HG03175 (cell line): ENCODE results near the gene GLYAT.

Source experiments
- ATAC-seq: cut with Tn5 transposase; IDR thresholded peaks from one replicate; pipeline ENCODE4 v1.9.1; 2021; ENCODE audit warnings: mild to moderate bottlenecking, moderate library complexity; ENCODE audit not compliant: unreplicated experiment

GLYAT gene, protein sequence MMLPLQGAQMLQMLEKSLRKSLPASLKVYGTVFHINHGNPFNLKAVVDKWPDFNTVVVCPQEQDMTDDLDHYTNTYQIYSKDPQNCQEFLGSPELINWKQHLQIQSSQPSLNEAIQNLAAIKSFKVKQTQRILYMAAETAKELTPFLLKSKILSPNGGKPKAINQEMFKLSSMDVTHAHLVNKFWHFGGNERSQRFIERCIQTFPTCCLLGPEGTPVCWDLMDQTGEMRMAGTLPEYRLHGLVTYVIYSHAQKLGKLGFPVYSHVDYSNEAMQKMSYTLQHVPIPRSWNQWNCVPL

DNA sequence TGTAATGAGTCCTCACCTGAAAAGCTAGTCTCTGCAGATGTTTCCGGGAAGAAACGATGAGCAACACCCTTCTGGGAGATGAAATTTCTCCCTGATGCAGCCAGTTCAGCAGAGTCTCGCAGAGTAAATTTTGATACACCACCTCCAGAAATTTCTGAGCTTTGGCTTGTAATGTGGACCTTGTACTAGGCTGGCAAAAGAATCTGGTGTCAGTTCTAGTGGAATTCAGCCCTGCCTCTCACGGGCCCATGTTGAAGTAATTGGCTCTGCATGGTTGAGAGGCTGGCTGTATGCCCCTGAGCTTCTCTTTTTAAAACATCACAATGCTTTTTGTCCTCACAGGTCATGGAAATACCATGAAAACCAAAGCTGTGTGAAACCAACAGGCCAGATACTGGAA is at the start of gene GLYAT:
GLYAT (minus strand) TSS at position 125 of the 400 bp plus-strand sequence. CDS start 7,447 bp downstream, outside the sequence.
- no peak for ATAC-seq

DNA sequence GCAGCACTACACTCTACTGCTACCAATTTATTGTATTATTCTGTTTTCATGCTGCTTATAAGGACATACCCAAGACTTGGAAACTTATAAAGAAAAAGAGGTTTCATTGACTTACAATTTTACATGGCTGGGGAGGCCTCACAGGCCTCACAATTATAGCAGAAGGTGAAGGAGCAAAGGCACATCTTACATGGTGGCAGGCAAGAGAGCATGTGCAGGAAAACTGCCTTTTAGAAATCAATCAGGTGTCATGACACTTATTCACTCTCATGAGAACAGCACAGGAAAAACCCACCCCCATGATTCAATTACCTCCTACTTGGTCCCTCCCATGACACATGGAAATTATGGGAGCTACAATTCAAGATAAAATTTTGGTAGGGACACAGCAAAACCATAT is 49.6 kb upstream of the GLYAT start:
- no peak for ATAC-seq

DNA sequence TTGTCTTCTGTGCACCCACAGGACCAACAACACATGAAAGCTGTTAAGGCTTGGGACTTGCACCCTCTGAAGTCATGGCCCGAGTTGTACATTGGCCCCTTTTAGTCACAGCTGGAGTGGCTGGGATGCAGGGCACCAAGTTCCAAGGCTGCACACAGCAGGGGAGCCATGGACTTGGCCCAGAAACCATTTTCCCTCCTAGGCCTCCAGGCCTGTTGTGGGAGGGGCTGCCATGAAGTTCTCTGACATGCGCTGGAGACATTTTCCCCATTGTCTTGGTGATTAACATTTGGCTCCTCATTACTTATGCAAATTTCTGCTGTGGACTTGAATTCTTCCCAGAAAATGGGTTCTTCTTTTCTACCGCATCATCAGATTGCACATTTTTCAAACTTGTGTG is 48.8 kb upstream of the GLYAT start:
- ATAC-seq, result no peak

DNA sequence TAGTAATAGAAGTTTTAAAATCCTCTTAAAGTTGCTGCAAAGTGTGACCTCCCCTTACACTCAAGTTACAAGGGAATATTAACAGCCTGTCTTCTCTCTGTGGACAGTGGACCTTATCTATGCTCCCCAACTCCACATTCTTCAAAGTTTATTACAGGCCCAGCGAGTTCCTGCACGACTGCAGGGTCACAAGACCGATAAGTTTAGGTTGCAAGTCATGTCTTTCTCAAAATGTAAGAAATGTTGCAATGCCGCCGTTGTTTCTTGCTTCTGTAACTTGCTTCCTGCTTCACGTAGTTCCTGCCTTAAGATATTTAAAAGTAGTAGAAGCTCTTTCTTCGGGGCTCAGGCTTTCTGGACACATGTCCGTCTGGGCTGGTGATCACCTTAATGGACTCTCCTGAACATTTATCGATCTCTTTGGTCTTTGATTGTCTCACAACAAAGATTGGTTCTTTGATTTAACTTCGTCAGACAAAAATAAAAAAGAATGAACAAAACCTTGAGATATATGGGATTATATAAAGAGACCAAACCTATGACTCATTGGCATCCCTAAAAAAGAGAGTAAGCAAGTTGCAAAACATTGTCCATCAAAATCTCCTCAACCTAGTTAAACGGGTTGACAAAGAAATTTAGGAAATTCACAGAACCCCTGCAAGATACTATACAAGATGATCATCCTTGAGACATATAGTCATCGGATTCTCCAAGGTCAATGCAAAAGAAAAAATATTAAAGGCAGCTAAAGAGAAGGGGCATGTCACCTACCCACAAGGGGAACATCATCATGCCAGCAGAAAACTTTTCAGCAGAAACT is 45.4 kb upstream of the GLYAT start:
- ATAC-seq, result no peak

DNA sequence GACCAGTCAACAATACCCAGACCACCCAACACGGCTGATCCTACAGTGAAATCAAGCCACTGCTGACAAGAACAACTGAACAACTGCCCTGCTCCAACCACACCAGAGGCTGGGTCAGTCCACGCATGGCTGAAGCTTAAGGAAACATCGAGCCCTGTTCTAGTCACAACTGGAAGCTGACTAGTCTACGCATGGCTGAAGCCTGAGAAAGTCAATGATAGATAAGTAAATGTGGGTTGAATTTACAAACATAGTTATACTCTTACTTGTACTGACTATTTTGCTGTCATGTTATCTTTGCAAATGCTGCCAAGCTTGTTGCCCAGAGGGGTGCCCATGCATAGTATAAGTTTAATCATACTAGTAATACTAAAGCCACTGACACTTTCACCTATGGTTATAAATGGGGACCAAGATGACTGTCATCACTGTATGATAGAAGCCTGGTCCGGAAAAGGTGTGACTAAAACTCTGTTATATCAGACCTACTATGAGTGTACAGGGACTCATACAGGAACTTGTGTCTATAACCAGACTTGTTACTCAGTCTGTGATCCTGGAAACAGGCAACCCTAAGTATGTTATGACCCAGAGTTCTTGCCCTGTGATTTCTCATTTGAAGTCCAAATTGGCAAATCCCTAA is 43.4 kb upstream of the GLYAT start:
- ATAC-seq, result no peak

DNA sequence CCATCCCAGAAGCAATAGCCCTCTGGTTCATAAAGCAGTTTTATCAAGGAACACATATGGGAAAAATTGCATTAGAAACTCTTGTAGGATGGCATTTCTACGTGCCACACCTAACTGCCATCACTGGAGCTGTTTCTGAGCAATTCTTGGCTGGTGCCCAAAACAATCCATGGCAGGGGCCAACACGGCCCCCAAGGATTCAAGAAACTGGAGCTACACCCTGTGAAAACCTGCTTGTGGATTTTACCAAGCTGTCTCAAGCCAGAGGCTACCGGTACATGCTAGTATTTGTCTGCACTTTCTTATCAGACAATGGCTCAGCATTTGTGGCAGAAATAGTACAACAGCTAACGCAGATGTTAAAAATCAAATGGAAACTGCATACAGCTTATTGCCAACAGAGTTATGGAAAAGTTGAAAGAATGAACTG is 42.4 kb upstream of the GLYAT start:
- no peak for ATAC-seq

- no peak for ATAC-seq
Measured at GRCh38 chr11:58773337-58773736, 41.6 kb upstream of the GLYAT start.

DNA sequence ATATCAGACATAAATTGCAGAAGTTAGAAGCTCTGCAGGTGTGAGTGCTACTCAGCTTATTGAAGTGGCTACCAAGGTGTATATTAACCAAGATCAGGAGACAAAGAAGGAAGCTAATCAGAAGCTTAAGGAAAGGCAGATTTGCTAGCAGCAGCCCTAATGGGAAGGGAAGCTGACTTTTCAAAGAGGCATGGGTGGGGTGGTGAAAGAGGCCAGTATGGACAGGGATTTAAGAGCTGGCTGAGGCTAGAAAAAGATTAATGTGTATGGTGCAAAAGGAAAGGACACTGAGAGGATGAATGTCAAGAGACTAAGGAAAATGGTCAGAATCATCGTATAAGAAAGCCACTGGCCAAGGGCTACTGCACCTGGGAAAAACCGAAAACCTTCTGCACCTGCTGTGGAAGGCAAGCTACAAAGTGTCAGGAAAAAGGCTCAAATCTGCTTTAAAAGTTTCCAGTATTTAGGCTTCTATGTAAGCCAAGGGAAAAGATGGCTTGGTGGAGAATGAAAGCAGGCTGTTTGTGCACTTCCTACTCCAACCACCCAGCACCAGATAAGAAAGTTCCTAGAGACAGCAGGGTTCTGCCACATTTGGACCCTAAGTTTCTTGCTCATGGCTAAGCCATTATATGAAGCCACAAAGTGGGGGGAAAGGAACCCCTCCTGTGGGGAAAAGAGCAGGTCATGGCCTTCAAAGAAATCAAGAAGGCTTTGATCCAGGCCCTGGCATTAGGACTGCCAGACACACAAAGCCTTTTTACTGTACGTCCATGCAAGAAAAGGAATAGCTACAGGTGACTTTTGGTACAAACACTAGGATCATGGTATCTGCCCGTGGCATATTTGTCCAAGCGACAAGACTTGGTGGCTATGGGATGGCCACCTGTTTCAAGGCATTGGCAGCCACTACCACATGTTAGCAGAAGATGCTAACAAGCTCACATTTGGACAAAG is 40.9 kb upstream of the GLYAT start:
- no peak for ATAC-seq

GRCh38 chr11:58771458-58771855 is 39.7 kb upstream of the GLYAT start:
- no peak for ATAC-seq

DNA sequence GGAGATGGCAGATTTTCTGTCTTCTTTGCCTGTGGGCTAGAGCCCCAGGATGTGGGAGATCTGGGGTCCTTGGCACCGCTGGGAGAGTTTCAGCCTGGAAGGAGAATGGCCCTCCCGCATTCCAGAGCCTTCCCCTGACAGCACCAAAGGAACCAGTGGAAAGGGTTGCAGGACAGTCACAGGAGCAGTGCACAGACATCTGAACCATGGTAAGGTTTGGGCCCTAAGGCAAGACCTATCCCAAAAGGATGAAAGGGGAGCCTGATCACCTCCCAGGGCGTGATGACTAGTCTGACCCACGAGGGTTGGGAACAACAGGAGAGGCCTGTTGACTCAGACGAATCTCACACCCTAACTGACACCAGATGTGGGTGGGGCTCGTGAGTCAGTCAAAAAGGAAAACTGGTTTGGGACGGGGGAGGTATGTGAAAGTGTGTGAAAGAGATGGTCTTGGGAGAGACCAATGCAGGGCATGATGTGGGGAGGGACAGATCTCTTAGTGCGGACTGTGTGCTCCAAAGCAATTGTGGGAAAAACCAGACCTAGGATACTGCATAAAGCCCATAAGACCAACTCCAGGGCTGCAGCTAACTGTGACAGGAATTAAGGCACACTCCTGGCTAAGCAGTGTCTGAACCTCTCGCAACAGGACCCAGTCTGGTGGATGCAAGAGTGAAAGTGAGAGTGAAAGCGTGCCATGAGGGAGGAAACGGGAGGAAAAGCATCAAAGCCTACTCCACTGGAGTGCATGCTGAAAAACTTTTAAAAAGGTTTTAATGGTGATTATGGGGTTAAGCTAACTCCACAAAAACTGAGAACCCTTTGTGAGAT is 39.1 kb upstream of the GLYAT start:
- ATAC-seq, result no peak

- no peak for ATAC-seq
Measured at GRCh38 chr11:58770166-58770565, 38.4 kb upstream of the GLYAT start.

- ATAC-seq, result no peak
Measured at GRCh38 chr11:58769308-58769707, 37.6 kb upstream of the GLYAT start.

DNA sequence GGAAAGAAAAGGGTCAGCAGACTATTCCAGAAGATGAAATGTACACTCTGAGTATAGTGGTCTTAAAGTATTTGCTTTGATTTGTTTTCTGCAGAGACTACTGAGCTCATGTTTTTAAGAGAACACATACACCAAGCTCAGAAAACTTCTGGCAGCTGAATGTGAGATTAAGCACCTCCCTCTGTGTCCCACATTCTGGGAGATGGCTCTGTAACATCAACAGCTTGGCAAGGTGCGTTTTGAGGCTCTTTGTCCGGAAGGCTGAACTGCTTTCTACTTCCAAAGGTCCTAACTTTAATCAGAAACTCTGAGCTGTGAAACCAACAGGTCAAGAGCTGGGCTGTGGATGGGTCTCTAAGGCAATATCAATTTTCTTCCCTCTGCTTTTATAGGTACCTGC is 36.4 kb upstream of the GLYAT start:
- no peak for ATAC-seq

DNA sequence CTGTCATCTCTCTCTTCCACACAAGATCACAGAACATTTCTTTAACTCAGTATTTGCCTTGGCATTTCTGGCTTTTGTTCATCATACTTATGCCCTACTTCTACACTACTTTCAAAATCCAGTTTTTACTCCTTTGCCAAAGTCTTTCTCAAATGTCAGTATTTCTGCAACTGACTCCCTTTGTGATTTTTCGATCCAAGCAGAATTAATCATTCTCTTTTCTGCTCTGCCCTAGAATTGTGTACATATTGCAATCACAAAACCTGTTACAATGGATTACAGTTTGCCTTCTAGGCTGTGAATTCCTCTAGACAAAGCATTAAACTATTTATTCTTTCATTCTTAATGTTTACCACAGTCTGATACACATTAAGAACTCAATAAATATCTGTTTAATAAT is 33.3 kb upstream of the GLYAT start:
- ATAC-seq, result no peak

GRCh38 chr11:58763120-58763490 is 31.4 kb upstream of the GLYAT start:
- ATAC-seq, result no peak

DNA sequence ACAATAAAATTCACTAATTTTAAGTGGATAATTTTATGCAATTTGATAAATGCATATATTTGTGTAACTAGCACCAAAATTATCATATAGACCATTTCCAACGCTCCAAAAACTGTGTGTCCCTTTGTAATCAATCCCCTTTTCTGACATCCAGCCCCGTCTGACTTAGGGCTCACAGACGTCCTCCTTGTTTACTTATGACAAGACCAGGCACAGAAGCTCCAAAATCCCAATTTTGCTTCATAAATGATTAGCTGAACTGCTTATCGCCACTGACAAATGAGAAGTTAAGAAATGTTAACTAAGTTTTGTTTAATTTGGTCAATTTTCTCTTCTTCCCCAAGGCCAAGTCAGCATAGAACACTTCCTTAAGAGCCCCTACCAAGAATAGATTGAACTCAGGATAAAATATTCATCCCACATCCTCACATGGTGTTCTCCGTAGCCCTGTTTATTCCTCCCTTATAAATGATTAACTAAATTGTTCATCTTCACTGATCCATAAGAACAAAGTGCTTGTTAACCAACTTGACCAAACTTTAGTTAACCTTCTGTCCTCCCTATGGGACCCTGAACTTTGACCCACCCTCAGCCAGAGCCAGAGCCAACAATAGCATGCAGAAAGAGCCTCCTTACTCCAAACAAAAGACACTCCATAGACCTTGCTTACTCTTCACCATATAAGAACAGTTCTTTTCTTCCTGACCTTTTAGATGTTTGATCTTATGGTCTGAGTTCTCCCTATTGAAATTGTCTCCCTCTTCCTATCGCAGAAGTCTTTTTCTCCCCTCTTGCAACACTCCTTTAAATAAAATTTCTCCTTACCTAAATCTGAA is 30.8 kb upstream of the GLYAT start:
- no peak for ATAC-seq

DNA sequence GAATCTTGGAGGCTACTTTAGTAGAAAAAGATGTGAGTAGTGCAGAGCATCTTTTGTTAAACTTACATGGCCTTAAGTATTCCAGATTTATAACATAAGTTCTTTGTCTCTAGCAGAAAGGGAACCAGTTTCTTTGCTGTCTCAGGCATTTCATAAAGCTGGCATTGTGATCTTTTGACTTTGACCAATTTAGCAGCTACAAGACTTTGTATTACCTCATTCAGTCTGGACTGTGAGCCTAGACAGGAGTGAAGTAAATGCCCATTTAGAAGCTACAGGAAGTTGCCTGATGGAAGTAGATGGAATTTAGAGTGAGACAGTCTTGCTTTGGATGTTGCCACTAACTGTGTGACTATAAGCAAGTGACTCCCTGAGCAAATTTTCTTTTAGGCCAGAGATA is 25.7 kb upstream of the GLYAT start:
- ATAC-seq, result no peak

GRCh38 chr11:58745705-58746364 is 14.1 kb upstream of the GLYAT start:
- ATAC-seq, result no peak
